ENCODE measurements around the gene GJA8.
"Not testable (repeated sequence)": the region's sequence is repeated elsewhere in the genome, so short reads cannot be mapped to it uniquely, and the experiment has no call there.

The GJA8 gene

DNA sequence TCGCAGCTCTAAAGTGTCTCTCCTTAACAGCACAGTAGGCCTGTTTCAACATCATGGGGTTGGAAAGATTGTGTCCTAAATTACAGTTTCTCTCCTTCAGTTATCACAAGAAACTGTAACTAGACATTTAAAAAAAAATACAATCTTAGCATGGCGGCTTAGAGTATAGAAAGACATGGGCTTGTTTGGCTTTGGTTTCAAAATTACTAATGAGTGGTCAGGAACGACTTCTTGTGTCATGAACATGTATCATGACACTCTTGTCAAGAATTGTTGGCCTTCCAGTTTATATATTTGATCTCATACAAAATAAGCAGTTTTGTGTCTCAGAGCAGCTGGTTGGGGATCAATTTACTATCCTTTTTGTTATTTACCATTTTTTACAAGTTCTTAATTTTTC lies 2.1 kb downstream of the GJA8 start:
- Mint-ChIP-seq H3K27ac (no peak overlapping the region), H3K4me3 (no peak overlapping the region), H3K27me3 (peaks cover 3% of the 10 kb centered on the region), H3K36me3 (ENCODE audit: low read depth) (no peaks in the 10 kb centered on the region), H3K9me3 (no peaks in the 10 kb centered on the region), H3K4me1 (ENCODE audit: low read depth) (peaks cover 5% of the 10 kb centered on the region)

DNA sequence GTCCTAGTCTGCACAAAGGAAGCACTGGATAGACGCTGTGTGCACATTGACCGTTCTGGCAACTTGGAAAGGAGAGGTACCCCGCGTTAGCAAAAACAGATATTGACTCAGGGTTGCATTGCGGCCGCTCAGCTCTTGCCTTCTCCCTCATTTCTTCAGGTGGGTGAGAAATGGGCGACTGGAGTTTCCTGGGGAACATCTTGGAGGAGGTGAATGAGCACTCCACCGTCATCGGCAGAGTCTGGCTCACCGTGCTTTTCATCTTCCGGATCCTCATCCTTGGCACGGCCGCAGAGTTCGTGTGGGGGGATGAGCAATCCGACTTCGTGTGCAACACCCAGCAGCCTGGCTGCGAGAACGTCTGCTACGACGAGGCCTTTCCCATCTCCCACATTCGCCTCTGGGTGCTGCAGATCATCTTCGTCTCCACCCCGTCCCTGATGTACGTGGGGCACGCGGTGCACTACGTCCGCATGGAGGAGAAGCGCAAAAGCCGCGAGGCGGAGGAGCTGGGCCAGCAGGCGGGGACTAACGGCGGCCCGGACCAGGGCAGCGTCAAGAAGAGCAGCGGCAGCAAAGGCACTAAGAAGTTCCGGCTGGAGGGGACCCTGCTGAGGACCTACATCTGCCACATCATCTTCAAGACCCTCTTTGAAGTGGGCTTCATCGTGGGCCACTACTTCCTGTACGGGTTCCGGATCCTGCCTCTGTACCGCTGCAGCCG lies 5.4 kb downstream of the GJA8 start:
- no peaks in the 10 kb centered on the region for H3K36me3 Mint-ChIP-seq (ENCODE audit: low read depth)
- peaks cover 5% of the 10 kb centered on the region for H3K4me1 Mint-ChIP-seq (ENCODE audit: low read depth)

DNA sequence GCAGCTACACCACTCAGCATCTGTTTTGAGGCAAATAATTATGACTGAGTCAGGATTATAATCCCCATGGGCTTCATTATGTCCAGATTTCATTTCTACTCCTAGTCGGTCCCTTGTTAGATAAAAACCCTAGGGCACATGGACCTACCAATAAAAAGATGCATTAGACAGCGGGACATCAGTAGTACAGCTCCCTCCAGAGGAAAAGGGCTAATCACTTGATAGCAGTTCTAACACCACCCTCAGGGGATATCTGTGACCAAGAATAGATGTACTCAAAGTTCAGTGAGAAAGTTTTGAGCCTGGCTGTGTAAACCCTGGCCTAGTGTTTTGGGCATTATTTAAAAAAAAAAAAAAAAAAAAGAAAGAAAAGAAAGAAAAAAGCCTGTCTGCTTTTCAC lies 10.0 kb downstream of the GJA8 start:
- Mint-ChIP-seq H3K9me3 (no peaks in the 10 kb centered on the region), H3K27me3 (peaks cover 21% of the 10 kb centered on the region), H3K4me3 (no peak overlapping the region), H3K4me1 (ENCODE audit: low read depth) (no peaks in the 10 kb centered on the region), H3K36me3 (ENCODE audit: low read depth) (no peaks in the 10 kb centered on the region), H3K27ac (no peak overlapping the region)

More for the DNA sequence above, 5.4 kb downstream of the GJA8 start:
- H3K27ac Mint-ChIP-seq, result no peak overlapping the region
- H3K9me3 Mint-ChIP-seq, result no peaks in the 10 kb centered on the region
- H3K27me3 Mint-ChIP-seq, result peaks cover 3% of the 10 kb centered on the region
- H3K4me3 Mint-ChIP-seq, result no peak overlapping the region

DNA sequence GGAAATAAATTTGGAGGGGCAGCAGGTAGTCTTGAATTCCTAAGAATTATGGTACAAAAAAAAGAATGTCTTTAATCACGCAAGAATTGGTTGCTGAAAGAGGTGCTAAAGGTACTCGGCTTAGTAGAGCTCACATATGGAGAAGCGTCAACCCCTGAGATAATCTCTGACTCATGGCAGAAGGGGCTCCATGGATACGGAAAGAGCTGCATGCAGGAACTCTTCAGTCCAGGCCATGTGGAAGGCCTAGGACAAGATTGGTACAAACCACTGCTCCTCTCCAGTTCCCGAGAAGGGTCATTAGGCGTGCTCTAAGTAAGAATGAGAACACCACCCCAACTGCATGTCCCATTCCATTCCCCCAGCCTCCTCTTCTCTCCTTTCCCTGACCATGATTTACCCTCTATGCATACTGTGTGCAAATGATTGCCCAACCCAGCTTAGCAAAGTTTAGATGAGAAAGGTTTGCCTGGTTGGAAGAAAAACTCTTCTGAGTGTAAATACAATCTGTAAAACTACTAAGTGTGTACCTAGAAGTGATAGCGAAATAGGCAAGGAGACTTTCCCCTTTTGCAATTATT lies 10.9 kb downstream of the GJA8 start:
- Mint-ChIP-seq H3K4me1 (ENCODE audit: low read depth) (no peaks in the 10 kb centered on the region), H3K4me3 (no peak overlapping the region), H3K27me3 (peaks cover 21% of the 10 kb centered on the region), H3K9me3 (no peaks in the 10 kb centered on the region), H3K36me3 (ENCODE audit: low read depth) (no peaks in the 10 kb centered on the region), H3K27ac (no peak overlapping the region)

DNA sequence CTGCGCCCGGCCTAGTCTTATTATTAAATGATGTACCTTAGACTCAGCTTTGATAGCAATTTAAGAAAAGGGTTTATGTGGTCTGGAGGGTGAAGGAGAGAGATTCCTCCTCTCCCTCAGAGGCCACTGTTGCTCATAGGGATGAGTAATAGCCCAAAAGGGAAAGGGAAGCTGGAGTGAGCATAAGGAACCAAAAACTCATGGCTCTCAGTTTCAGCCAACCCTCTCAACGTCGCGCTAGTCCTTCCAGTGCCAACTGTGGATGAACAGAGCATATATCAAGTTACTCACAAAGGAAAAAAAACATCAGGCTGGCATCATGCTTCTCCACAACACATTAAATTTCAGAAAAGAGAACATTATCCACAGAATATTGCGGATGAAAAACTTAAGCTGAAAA lies 17.3 kb downstream of the GJA8 start:
- Mint-ChIP-seq H3K27ac (no peak overlapping the region), H3K9me3 (no peaks in the 10 kb centered on the region), H3K4me3 (no peak overlapping the region), H3K27me3 (peaks cover 7% of the 10 kb centered on the region), H3K4me1 (ENCODE audit: low read depth) (peaks cover 6% of the 10 kb centered on the region), H3K36me3 (ENCODE audit: low read depth) (no peaks in the 10 kb centered on the region)

DNA sequence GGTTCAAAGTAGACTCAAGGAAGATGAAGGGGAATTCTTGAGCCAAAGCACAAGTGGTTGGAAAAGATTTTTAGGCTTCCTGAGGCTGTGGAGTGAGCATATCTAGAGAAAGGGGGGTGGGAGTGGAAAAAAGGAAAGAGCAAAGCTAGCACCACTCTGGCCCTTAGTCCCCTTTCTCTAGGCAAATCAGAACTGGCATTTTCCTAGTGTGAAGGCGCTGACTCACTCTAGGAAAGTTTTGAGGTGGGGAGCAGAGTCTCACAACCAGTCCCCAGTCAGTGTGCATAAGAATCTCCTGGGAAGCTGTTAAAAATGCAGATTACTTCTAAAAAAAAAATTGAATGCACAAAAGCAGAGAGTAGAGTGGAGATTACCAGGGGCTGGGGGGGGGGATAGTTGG lies 22.2 kb downstream of the GJA8 start:
- Mint-ChIP-seq H3K4me3 (no peak overlapping the region), H3K27me3 (no peaks in the 10 kb centered on the region), H3K9me3 (no peaks in the 10 kb centered on the region), H3K27ac (peak overlapping the region; percentile 41), H3K4me1 (ENCODE audit: low read depth) (peaks cover 13% of the 10 kb centered on the region), H3K36me3 (ENCODE audit: low read depth) (no peaks in the 10 kb centered on the region)

DNA sequence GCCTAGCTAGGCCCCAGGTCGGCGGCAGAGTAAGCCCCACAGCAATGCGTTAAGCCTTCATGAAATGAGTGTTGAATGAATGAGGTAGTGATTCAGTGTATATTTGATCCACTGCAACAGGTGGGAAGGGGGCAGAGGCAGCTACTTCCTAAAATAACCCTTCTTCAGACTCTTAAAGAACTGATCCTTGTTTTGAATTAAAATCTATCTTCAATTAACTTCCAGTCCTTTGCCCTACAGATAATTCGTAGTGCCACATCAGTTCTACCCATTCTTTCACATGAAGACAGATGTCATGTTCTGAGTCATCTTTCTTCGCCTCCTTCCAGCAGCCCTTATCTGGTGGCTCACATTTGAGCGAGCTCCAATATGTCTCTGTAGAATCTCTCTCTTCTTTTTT lies 24.6 kb downstream of the GJA8 start:
- not testable (repeated sequence) for H3K27me3 Mint-ChIP-seq; H3K27ac Mint-ChIP-seq; H3K36me3 Mint-ChIP-seq (ENCODE audit: low read depth); H3K4me3 Mint-ChIP-seq; H3K9me3 Mint-ChIP-seq
- H3K4me1 Mint-ChIP-seq (ENCODE audit: low read depth), result peaks cover 36% of the 10 kb centered on the region

DNA sequence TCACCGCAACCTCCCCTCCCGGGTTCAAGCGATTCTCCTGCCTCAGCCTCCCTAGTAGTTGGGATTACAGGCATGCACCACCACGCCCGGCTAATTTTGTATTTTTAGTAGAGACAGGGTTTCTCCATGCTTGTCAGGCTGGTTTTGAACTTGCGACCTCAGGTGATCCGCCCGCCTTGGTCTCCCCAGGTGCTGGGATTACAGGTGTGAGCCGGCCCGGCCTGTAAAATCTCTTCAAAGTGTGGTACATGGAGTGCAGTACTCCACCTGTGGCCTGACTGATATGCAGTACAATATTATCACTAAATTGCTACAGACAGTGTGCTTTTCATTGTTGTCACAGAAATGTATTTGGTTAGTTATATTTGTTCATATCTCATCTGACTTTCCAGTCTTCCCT lies 25.1 kb downstream of the GJA8 start:
- not testable (repeated sequence) for H3K9me3 Mint-ChIP-seq, H3K27me3 Mint-ChIP-seq

DNA sequence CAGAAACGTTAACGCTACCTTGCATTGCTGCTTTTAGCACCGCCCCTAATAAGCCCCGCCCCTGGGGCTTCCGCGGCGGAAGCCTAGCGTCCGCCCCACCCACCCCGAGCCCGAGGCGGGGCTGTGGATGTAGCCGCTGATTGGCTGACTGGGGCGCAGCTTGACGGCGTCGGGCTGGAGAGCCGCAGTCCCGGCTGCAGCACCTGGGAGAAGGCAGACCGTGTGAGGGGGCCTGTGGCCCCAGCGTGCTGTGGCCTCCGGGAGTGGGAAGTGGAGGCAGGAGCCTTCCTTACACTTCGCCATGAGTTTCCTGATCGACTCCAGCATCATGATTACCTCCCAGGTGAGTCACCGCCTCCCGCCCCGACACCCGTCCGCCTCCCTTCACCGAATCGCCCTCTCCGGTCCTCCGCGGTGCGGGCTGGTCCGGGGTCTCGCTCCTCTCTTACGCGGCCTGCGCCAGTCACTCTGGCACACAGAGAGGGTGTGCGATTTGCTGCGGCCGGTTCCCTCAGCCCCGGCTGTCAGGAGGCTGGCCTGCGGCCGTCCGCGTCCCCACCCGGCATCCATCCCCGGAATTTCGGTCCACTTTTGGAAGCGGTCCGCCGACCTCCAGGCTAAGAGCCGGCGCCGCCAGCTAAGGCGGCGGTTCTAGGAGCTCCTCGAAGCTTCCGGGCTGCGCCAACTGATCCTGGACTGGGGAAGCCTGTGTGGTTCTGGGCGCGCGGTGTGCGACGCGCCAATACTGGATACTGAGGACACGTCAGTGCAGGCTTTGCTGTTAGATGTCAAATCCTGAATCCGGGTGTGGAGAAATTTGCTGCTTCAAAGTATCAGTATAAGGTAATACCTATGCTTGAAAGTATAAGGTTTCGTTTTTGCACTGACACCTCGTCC lies 25.9 kb downstream of the GJA8 start, which contains the start of gene GPR89B:
TSS of gene GPR89B (plus strand) at position 185 of the 897 bp plus-strand sequence. CDS start at position 302, 117 bp downstream.
- H3K27ac Mint-ChIP-seq, result peak within 1 kb of the TSS; percentile 31
- peaks cover 40% of the 10 kb centered on the region for H3K4me1 Mint-ChIP-seq (ENCODE audit: low read depth)
- not testable (repeated sequence) for H3K27me3 Mint-ChIP-seq, H3K9me3 Mint-ChIP-seq
- peaks cover 13% of the 10 kb centered on the region for H3K36me3 Mint-ChIP-seq (ENCODE audit: low read depth)
- peak within 1 kb of the TSS; percentile 84 for H3K4me3 Mint-ChIP-seq

More for the DNA sequence above, 25.1 kb downstream of the GJA8 start:
- Mint-ChIP-seq H3K36me3 (ENCODE audit: low read depth) (peaks cover 13% of the 10 kb centered on the region), H3K4me1 (ENCODE audit: low read depth) (peaks cover 40% of the 10 kb centered on the region)
- not testable (repeated sequence) for H3K27ac Mint-ChIP-seq, H3K4me3 Mint-ChIP-seq

DNA sequence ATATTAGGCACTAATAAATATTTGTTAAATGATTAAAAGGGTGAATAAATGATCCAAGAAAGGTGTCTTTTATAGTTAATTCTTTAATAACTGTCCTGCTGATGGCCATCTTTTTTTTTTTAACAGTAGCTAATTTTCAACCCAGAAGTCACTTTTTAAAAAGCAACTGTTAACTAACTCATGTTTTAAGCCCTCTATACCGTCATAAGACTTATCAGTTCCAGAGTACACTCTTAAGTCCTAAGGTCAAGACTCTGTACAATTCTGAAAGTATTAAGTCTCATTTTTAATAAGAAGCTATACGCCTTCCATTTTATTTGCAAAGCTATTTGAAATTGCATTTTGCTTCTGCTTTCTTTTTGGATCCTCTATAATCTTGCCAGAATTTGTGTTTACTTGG lies 28.5 kb downstream of the GJA8 start:
- H3K27ac Mint-ChIP-seq, H3K9me3 Mint-ChIP-seq, H3K27me3 Mint-ChIP-seq: not testable (repeated sequence)
- Mint-ChIP-seq H3K36me3 (ENCODE audit: low read depth) (peaks cover 13% of the 10 kb centered on the region), H3K4me3 (peak overlapping the region; percentile 84), H3K4me1 (ENCODE audit: low read depth) (peaks cover 32% of the 10 kb centered on the region)

DNA sequence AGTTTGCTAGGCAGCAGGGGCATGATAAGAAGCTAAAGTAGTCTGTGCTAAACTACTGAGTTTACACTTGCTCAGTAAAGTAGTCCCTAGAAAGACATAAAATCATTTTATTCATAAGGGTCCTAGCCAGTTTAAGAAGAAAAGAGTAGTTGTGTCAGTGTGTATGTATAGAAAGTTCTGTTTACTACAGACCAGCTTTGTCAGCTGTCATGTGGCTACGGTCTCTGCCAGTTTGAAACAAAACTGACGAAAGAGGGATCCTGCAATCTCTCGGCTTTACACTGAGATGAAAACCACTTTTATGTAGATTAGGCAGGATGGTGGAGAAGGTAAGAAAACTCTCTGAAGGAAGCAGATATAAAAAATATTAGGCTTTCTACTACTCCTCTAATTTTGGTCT lies 32.7 kb downstream of the GJA8 start:
- H3K9me3 Mint-ChIP-seq, H3K27ac Mint-ChIP-seq, H3K27me3 Mint-ChIP-seq, H3K4me3 Mint-ChIP-seq: not testable (repeated sequence)
- peaks cover 23% of the 10 kb centered on the region for H3K4me1 Mint-ChIP-seq (ENCODE audit: low read depth)
- peaks cover 18% of the 10 kb centered on the region for H3K36me3 Mint-ChIP-seq (ENCODE audit: low read depth)

DNA sequence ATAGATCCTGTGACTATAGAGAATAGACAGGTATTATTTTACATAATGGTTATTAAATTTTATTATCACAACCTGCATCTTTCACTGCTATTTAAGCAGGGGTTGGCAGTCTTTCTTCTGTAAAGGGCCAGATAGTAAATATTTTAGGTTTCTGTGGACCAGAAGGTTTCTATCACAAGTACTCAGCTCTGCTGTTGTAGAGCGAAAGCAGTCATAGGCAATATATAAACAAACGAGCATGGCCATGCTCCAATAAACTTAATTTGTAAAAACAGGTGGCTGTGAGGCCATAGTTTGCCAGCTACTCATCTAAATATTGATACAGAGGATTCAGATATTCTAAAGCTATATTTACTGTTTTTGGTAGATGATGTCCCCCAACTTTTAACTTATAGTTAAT lies 37.9 kb downstream of the GJA8 start:
- H3K4me3 Mint-ChIP-seq; H3K27ac Mint-ChIP-seq; H3K4me1 Mint-ChIP-seq (ENCODE audit: low read depth); H3K36me3 Mint-ChIP-seq (ENCODE audit: low read depth); H3K27me3 Mint-ChIP-seq; H3K9me3 Mint-ChIP-seq: not testable (repeated sequence)

DNA sequence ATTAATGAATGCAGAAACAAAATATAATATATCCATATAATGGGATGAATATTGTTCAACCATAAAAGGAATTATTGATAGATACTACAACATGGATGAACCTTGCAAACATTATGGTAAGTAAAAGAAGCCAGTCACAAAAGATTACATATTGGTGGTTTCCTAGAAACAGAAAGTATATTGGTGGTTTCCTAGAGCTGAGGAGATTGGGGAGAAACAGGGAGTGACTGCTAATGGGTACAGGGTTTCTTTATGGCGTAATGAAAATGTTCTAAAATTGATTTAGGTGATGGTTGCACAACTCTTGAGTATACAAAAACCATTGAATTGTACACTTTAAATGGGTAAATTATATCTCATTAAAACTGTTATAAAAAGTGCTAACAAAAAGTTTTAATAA lies 40.0 kb downstream of the GJA8 start:
- H3K27me3 Mint-ChIP-seq; H3K9me3 Mint-ChIP-seq; H3K27ac Mint-ChIP-seq; H3K36me3 Mint-ChIP-seq (ENCODE audit: low read depth); H3K4me1 Mint-ChIP-seq (ENCODE audit: low read depth); H3K4me3 Mint-ChIP-seq: not testable (repeated sequence)

DNA sequence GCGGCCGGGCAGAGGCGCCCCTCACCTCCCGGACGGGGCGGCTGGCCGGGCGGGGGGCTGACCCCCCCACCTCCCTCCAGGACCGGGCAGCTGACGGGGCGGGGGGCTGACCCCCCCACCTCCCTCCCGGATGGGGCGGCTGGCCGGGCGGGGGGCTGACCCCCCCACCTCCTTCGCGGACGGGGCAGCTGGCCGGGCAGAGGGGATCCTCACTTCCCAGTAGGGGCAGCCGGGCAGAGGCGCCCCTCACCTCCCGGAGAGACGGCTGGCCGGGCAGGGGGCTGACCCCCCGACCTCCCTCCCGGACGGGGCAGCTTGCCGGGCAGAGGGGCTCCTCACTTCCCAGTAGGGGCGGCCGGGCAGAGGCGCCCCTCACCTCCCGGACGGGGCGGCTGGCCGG lies 46.9 kb downstream of the GJA8 start:
- not testable (repeated sequence) for H3K36me3 Mint-ChIP-seq (ENCODE audit: low read depth); H3K9me3 Mint-ChIP-seq; H3K27me3 Mint-ChIP-seq; H3K27ac Mint-ChIP-seq; H3K4me1 Mint-ChIP-seq (ENCODE audit: low read depth); H3K4me3 Mint-ChIP-seq
